Liver (tissue), 3 donors: Measurements from ENCODE around the gene FGR.

ENCODE experiments used
- ATF3 ChIP-seq: IDR thresholded peaks from 2 replicates; pipeline ENCODE4 v1.6.1; 2016; ENCODE audit warnings: antibody characterized with exemption
- CTCF ChIP-seq: fragments of 150-350 bp; IDR thresholded peaks from 2 replicates; pipeline ENCODE4 v1.5.1; 2017; ENCODE audit warnings: improper control_type of control experiment, low read depth, low read length; ENCODE audit not compliant: missing input control
- MAX ChIP-seq: IDR thresholded peaks from 2 replicates; pipeline ENCODE4 v1.6.1; 2016; ENCODE audit warnings: antibody characterized with exemption
- RAD21 ChIP-seq, 2 donors: IDR thresholded peaks; 2 replicates each; pipeline ENCODE4 v1.6.1; 2016; ENCODE audit warnings: antibody characterized with exemption in 2 of 2, mild to moderate bottlenecking in 2 of 2
- TAF1 ChIP-seq: conservative IDR thresholded peaks from 2 replicates; pipeline ENCODE4 v1.6.1; 2016; ENCODE audit warnings: antibody characterized with exemption, mild to moderate bottlenecking
- YY1 ChIP-seq: IDR thresholded peaks from 2 replicates; pipeline ENCODE4 v1.6.1; 2016; ENCODE audit warnings: antibody characterized with exemption, mild to moderate bottlenecking
- donor health status: healthy.
- donor health status: healthy.

- no peak for TF ChIP-seq CTCF
- TF ChIP-seq YY1, result no peak
- TF ChIP-seq ATF3, result no peak
- no peak for TF ChIP-seq TAF1
- TF ChIP-seq MAX, result no peak
- no peak for TF ChIP-seq RAD21 (IDR thresholded peaks at IDR 0.05)
Measured at GRCh38 chr1:27563341-27563590, 71.7 kb downstream of the FGR start.
